D721Med (cell line): ENCODE data around the gene ZC3H7A.

Experiments
- DNase-seq: peaks from one replicate; pipeline ENCODE4 v3.0.0; 2011; ENCODE audit warnings: low spot score; ENCODE audit not compliant: insufficient read length
- FAIRE-seq: peaks from 2 replicates; lab custom pipeline; 2011; peaks lifted over from hg19 to GRCh38; lab: Jason Lieb, UNC
- CTCF ChIP-seq: IDR thresholded peaks from 2 replicates; pipeline ENCODE4 v1.5.1; 2012; ENCODE audit warnings: mild to moderate bottlenecking, control low read depth; ENCODE audit not compliant: insufficient read depth; ENCODE audit errors: missing control alignments

The ZC3H7A gene

GRCh38 chr16:11799017-11799381 is 1.9 kb upstream of the ZC3H7A start:
- TF ChIP-seq CTCF: no peak
- no peak for FAIRE-seq
- DNase-seq: no peak

GRCh38 chr16:11797957-11798299 is 870 bp upstream of the ZC3H7A start:
- FAIRE-seq (no peak), DNase-seq (no peak)
- no peak for TF ChIP-seq CTCF

- DNase-seq (no peak), FAIRE-seq (no peak)
- TF ChIP-seq CTCF: no peak
Observed at GRCh38 chr16:11796227-11797165, 562 bp downstream of the ZC3H7A start.

GRCh38 chr16:11795887-11796226 is 1.2 kb downstream of the ZC3H7A start:
- no peak for TF ChIP-seq CTCF
- DNase-seq: no peak
- FAIRE-seq: no peak

GRCh38 chr16:11794996-11795886 is 1.8 kb downstream of the ZC3H7A start:
- no peak for FAIRE-seq

GRCh38 chr16:11794447-11794846 is 2.6 kb downstream of the ZC3H7A start:
- no peak for TF ChIP-seq CTCF
- no peak for FAIRE-seq
- no peak for DNase-seq

More at GRCh38 chr16:11794996-11795886, 1.8 kb downstream of the ZC3H7A start:
- DNase-seq: no peak
- TF ChIP-seq CTCF: no peak
